HG03066 (cell line): Measurements from ENCODE around the gene TCEANC.
"Not testable (repeated sequence)": the region's sequence is repeated elsewhere in the genome, so short reads cannot be mapped to it uniquely, and the experiment has no call there.

ENCODE experiments used
- ATAC-seq: cut with Tn5 transposase; IDR thresholded peaks from one replicate; pipeline ENCODE4 v1.9.1; 2021; ENCODE audit warnings: low read depth; ENCODE audit not compliant: unreplicated experiment

Gene TCEANC

DNA sequence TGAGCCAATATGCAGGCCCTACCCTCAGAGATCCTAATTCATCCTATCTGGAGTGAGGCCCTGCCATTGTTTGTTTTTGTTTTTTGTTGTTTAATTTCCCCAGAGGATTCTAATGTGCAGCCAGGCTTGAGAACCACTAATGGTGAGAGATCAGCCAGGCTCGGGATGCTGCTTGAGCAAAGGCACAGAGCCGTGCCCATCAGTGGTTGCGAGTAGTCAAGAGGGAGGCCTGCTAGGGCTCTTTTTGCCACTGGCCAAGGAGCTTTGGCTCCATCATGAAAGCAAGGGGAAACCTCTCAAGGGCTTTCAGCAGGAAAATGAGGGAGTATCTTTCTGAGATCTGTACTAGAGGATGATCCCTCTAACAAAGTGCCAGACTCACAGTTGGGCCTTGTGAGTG is 2.7 kb downstream of the TCEANC start:
- no peak for ATAC-seq

- ATAC-seq = no peak
Observed at GRCh38 chrX:13658602-13659001, 5.7 kb downstream of the TCEANC start.

GRCh38 chrX:13659063-13659462 is 6.1 kb downstream of the TCEANC start:
- no peak for ATAC-seq

DNA sequence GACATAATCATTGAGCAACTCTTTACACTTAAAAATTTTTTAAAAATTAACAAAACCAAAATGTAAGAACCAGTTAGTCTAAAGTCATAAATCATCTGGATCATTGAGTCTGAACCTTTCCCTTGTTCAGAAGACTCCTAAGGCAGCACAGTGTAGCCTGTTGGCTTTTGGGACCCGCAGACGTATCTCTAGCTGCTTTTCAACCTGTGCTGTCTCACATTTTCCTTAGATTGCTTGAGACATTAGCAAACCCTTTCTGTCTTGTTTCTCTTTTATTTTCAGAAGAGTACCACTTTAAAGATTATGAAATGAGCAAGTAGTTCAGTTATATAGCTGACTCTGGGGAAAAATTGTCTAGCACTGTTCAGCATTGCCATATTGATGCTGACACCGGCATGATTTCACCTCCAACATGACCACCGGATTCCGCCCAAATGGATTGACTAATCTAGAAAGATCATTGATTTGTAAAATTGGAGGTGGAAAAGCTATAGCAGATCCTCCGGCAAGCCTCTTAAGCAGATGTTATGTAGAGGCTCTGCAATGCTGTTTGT is 8.9 kb downstream of the TCEANC start:
- ATAC-seq = no peak

GRCh38 chrX:13662355-13662791 is 9.4 kb downstream of the TCEANC start:
- ATAC-seq = no peak

DNA sequence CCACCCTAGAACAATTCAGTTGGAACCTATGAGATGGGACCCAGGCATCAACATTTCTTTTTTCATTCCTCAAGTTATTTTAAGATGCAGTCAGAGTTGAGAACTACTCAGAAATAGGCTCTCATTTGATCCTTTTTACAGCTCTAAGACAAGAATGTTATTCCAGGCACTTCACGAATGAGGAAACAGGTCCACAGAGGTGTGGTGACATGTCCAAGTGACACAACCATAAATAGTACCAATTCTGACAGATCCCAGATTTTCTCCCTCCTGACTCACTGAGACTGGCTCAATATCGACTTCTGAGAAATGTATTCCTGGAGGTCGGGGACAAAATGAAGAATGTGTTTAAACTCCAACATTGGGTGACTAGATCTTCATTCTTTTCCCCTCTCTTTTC is 11.1 kb downstream of the TCEANC start:
- ATAC-seq = no peak

DNA sequence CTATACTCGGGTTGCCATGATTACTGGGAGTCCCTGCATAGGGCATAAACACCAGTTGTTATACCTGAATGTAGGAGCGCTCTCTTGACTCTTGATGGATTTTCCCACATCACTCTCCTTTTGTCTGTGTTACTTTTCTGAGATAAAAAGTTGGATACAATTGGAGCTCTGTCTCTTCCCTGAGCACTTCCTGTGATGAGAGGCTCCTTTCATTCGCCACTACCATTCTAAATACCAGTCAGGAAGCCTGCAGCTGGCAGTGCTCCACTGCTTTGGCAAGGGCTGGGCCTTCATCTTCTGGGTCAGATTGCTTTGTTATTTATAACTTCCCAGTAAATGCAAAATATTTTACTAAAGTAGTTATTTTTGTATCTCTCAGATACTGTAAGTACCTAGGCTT is 13.9 kb downstream of the TCEANC start:
- ATAC-seq = no peak

DNA sequence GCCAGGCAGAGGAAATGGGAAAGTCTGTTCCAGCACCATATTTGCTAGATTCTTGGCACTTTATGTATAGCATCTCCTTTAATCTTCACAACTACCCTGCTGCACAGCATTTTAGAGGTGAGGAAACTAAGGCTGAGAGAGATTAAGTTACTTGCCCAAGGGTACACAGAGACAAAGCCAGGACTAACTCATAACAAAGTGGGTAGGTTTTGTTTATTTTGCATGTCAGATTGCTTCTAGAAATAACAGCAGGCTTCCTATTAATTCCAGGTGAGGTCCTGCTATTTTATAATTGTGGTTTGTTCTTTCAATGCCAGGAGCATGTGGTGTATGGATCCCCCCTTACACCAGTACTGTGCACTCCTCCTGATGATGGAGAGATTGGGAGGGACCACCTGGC is 15.0 kb downstream of the TCEANC start:
- ATAC-seq = no peak

GRCh38 chrX:13669246-13669737 is 16.4 kb downstream of the TCEANC start:
- ATAC-seq = peak; percentile 82

DNA sequence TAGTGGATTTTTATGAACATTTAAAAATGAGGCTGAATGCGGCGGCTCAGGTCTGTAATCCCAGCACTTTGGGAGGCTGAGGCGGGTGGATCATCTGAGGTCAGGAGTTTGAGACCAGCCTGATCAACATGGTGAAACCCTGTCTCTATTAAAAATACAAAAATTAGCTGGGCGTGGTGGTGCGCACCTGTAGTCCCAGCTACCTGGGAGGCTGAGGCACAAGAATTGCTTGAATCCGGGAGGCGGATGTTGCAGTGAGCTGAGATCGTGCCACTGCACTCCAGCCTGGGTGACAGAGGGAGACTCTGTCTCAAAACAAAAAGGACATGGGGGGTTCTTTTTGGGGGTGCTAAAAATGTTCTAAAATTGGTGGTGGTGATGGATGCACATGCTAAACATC is 16.8 kb downstream of the TCEANC start:
- not testable (repeated sequence) for ATAC-seq

DNA sequence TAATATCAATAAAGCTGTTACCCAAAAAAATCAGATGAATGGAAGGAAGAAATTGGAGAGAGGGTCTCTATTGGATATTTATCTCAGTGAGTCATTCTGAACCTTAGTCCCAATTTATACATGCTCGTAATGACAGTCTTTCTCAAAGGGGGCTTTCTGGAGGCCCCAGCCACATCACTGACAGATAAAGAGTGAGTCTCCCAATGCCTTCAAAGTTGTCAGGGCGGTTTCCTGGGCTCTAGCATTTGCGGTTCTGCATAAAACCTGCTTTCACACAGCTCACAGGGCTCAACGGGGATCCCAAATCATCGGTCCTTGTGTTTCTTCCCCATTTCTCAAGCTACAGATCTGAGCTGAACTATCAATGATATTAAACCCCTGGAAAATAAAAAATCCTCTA is 17.3 kb downstream of the TCEANC start:
- ATAC-seq = no peak

GRCh38 chrX:13673016-13673415 is 20.1 kb downstream of the TCEANC start:
- ATAC-seq = no peak

DNA sequence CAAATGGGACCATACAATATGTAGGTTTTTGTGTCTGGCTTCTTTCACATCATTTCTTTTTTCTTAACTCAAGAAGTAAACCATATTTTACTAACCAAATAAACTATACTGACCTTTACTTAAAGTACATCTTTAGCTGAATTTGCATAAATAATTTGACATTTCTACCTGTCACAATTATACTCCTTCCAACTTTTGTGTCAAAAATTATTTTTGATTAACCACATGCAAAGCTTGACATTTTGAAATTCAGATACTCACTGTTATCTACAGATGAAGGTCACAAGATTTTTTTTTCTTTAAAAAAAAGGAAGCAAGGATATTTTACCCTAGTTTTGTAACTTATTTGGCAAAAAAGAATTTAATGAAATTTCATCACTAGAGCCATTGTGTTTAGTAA is 23.9 kb downstream of the TCEANC start:
- no peak for ATAC-seq

DNA sequence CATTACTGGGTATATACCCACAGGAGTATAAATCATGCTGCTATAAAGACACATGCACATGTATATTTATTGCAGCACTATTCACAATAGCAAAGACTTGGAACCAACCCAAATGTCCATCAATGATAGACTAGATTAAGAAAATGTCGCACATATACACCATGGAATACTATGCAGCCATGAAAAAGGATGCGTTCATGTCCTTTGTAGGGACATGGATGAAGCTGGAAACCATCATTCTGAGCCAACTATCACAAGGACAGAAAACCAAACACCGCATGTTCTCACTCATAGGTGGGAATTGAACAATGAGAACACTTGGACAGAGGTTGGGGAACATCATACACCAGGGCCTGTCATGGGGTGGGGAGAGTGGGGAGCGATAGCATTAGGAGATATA is 26.8 kb downstream of the TCEANC start:
- ATAC-seq = not testable (repeated sequence)

DNA sequence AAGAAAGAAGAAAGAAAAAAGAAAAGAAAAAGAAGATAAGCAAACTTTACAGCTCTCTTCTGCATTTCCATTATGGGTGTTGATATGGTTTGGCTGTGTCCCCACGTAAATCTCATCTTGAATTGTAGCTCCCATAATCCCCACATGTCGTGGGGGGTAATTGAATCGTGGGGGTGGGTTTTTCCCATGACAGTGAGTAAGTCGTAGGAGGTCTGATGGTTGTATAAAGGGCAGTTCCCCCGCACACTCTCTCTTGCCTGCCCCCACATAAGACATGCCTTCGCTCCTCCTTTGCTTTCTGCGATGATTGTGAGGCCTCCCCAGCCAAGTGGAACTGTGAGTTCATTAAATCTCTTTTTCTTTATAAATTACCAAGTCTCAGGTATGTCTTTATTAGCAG is 28.7 kb downstream of the TCEANC start:
- no peak for ATAC-seq

- ATAC-seq = no peak
Observed at GRCh38 chrX:13684361-13684760, 31.4 kb downstream of the TCEANC start.

- no peak for ATAC-seq
Observed at GRCh38 chrX:13685126-13685763, 32.3 kb downstream of the TCEANC start.

DNA sequence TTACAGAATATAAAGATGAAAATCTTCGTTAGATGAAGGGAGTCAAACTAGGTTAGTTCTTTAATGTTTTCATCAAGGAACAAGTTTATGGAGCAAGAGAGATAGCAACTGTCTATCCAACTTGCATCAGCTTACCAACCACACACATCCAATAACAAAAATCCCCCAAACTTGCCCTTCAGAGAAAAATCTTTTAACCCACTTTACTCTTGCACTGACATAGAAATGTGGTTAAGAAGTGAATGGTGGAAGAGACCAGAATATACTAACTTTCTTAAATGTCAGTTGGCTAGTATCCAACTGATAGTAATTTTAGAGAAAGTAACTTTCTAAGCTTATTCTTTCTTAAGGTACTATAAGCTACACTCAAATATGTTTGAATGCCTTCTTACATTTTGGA is 34.3 kb downstream of the TCEANC start:
- no peak for ATAC-seq

DNA sequence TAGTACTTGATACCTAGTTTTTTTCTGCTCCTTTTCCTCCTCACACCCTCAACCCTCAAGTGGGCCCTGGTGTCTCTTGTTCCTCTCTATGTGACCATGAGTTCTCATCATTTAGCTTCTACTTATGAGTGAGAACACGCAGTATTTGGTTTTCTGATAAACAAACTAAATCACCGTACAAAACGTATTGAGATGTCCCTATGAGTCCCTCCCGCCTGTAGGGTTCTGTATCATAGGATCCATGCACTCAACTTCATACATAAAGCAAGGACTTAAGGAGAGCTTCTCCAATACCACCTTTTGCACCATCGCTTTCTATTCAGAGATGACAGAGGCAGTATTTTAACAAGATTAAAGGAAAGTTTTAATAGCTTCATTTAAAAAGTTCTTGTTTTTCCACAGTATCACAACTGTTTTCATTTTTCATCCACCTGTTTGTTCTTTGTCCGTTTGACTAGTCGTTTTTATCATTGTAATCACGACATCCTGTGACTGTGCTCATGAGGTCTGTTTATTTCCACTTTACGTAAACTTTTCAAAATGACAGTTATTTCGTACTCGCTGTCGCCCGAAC is 35.5 kb downstream of the TCEANC start:
- no peak for ATAC-seq

DNA sequence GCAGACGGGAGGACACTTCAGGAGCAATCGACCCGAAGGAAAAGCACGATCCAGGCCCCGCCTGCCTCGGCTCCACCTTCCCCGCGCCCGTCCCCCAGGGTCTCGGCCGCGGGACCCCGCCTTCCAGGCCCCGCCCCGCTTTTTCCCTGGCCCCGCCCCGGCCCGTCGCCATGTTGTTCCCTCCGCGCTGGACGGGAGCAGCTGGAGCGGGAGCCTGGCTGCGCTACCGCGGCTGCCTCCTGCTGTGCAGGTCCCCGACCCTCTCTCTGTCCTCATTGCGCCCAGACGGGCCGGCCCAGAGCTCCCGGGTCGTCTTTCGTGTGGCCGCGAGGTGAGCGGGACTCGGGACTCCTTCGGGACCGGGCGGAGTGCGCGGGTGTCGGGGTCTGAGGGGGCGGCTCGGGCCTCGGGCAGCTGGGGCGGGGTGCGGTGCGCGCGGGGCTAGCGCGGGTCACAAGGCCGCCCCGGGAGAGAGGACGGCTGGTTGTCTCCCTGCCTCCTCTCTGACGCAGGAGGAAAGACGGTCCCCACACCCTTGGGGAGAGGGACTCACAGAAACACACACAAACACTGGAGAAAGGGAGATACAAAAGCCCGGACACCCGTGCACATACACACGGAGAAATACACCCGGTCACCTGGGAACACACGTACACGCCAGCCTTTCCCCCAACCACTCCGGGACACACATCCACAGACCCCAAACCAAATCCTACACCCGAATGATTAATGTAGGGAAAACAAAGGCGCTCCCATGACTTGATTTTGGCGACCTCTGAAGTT is 36.2 kb downstream of the TCEANC start, which contains the start of gene RAB9A:
RAB9A (plus strand) TSS at position 171 of the 783 bp plus-strand sequence. CDS start 19,619 bp downstream, outside the sequence.
- peak; percentile 78 for ATAC-seq

GRCh38 chrX:13689741-13690211 is 36.8 kb downstream of the TCEANC start:
- no peak for ATAC-seq
